ENCODE results near the gene PPFIA2. TPM values are rescaled to one million over a fixed set of nuclear protein-coding genes. Genes with fewer than 3 reads are reported as not detected.

Gene PPFIA2
- polyA plus RNA-seq, 1 donor from 2014 or later = 65.3 TPM

GRCh38 chr12:81386101-81386500, 373.0 kb downstream of the PPFIA2 start:
- no peaks in the 10 kb centered on the region for H3K36me3 ChIP-seq (ENCODE audit: insufficient read depth, low read length)
- no peak overlapping the region for H3K9ac ChIP-seq (ENCODE audit: low read length)
- H3K4me3 ChIP-seq (ENCODE audit: low read length) = no peak overlapping the region
- H3K9me3 ChIP-seq (ENCODE audit: low read length) = no peaks in the 10 kb centered on the region
- H3K79me2 ChIP-seq (replicated peaks; ENCODE audit: insufficient read depth, low read length) = no peaks in the 10 kb centered on the region
- H3F3A ChIP-seq (ENCODE audit: insufficient read depth, low read length, poor library complexity, severe bottlenecking) = no peaks in the 10 kb centered on the region
- H4K20me1 ChIP-seq (ENCODE audit: insufficient read depth) = no peaks in the 10 kb centered on the region
- H3K27me3 ChIP-seq (ENCODE audit: insufficient read depth, low read depth, low read length) = no peaks in the 10 kb centered on the region
- H3K4me2 ChIP-seq (ENCODE audit: low read length) = no peak overlapping the region
- no peak overlapping the region for H3K27ac ChIP-seq (ENCODE audit: low read length)
- no peaks in the 10 kb centered on the region for H3K9me2 ChIP-seq (ENCODE audit: insufficient read depth, low read length)
- H2AFZ ChIP-seq (ENCODE audit: low read depth, low read length) = no peak overlapping the region
- TF ChIP-seq SMC3 (conservative IDR thresholded peaks at IDR 0.05; ENCODE audit: poor library complexity) = no peak
- TF ChIP-seq EZH2 (IDR thresholded peaks at IDR 0.05; ENCODE audit: borderline replicate concordance, insufficient read depth, low read length, poor library complexity, severe bottlenecking) = no peak
- no peak for TF ChIP-seq RAD21 (conservative IDR thresholded peaks at IDR 0.05)
- no peak for TF ChIP-seq POLR2AphosphoS5 (IDR thresholded peaks at IDR 0.05)

- H3K36me3 ChIP-seq (ENCODE audit: insufficient read depth, low read length) = no peaks in the 10 kb centered on the region
- no peak overlapping the region for H3K4me2 ChIP-seq (ENCODE audit: low read length)
- H3K9ac ChIP-seq (ENCODE audit: low read length) = no peak overlapping the region
- no peak overlapping the region for H3K4me3 ChIP-seq (ENCODE audit: low read length)
- H3K9me2 ChIP-seq (ENCODE audit: insufficient read depth, low read length) = no peaks in the 10 kb centered on the region
- no peaks in the 10 kb centered on the region for H4K20me1 ChIP-seq (ENCODE audit: insufficient read depth)
- H3K9me3 ChIP-seq (ENCODE audit: low read length) = no peaks in the 10 kb centered on the region
- H2AFZ ChIP-seq (ENCODE audit: low read depth, low read length) = no peak overlapping the region
- no peaks in the 10 kb centered on the region for H3K79me2 ChIP-seq (replicated peaks; ENCODE audit: insufficient read depth, low read length)
- TF ChIP-seq RAD21 (conservative IDR thresholded peaks at IDR 0.05) = no peak
- TF ChIP-seq TAF1 (IDR thresholded peaks at IDR 0.05; ENCODE audit: low read depth) = no peak
- TF ChIP-seq, protein P1, sequence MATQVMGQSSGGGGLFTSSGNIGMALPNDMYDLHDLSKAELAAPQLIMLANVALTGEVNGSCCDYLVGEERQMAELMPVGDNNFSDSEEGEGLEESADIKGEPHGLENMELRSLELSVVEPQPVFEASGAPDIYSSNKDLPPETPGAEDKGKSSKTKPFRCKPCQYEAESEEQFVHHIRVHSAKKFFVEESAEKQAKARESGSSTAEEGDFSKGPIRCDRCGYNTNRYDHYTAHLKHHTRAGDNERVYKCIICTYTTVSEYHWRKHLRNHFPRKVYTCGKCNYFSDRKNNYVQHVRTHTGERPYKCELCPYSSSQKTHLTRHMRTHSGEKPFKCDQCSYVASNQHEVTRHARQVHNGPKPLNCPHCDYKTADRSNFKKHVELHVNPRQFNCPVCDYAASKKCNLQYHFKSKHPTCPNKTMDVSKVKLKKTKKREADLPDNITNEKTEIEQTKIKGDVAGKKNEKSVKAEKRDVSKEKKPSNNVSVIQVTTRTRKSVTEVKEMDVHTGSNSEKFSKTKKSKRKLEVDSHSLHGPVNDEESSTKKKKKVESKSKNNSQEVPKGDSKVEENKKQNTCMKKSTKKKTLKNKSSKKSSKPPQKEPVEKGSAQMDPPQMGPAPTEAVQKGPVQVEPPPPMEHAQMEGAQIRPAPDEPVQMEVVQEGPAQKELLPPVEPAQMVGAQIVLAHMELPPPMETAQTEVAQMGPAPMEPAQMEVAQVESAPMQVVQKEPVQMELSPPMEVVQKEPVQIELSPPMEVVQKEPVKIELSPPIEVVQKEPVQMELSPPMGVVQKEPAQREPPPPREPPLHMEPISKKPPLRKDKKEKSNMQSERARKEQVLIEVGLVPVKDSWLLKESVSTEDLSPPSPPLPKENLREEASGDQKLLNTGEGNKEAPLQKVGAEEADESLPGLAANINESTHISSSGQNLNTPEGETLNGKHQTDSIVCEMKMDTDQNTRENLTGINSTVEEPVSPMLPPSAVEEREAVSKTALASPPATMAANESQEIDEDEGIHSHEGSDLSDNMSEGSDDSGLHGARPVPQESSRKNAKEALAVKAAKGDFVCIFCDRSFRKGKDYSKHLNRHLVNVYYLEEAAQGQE (IDR thresholded peaks at IDR 0.05; ENCODE audit: borderline replicate concordance) = no peak
- TF ChIP-seq EZH2 (IDR thresholded peaks at IDR 0.05; ENCODE audit: borderline replicate concordance, insufficient read depth, low read length, poor library complexity, severe bottlenecking) = no peak
- no peak for TF ChIP-seq MXI1 (conservative IDR thresholded peaks at IDR 0.05; ENCODE audit: poor library complexity, severe bottlenecking)
- TF ChIP-seq POLR2AphosphoS5 (IDR thresholded peaks at IDR 0.05) = no peak
- TF ChIP-seq SMC3 (conservative IDR thresholded peaks at IDR 0.05; ENCODE audit: poor library complexity) = no peak
- TF ChIP-seq, protein P2, sequence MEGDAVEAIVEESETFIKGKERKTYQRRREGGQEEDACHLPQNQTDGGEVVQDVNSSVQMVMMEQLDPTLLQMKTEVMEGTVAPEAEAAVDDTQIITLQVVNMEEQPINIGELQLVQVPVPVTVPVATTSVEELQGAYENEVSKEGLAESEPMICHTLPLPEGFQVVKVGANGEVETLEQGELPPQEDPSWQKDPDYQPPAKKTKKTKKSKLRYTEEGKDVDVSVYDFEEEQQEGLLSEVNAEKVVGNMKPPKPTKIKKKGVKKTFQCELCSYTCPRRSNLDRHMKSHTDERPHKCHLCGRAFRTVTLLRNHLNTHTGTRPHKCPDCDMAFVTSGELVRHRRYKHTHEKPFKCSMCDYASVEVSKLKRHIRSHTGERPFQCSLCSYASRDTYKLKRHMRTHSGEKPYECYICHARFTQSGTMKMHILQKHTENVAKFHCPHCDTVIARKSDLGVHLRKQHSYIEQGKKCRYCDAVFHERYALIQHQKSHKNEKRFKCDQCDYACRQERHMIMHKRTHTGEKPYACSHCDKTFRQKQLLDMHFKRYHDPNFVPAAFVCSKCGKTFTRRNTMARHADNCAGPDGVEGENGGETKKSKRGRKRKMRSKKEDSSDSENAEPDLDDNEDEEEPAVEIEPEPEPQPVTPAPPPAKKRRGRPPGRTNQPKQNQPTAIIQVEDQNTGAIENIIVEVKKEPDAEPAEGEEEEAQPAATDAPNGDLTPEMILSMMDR (IDR thresholded peaks at IDR 0.05; ENCODE audit: poor library complexity, severe bottlenecking) = no peak
- TF ChIP-seq EP300 (conservative IDR thresholded peaks at IDR 0.05; ENCODE audit: poor library complexity, severe bottlenecking) = no peak
- H3K27me3 ChIP-seq (ENCODE audit: insufficient read depth, low read depth, low read length) = no peaks in the 10 kb centered on the region
- H3F3A ChIP-seq (ENCODE audit: insufficient read depth, low read length, poor library complexity, severe bottlenecking) = no peaks in the 10 kb centered on the region
- H3K27ac ChIP-seq (ENCODE audit: low read length) = no peak overlapping the region
These were observed 377.2 kb downstream of the PPFIA2 start for GRCh38 chr12:81381951-81382350.

Measured in neural cell (in vitro differentiated cells).